NCI-H1694 (cell line): ENCODE measurements around the gene SLC12A9.
"Not testable (repeated sequence)": the region's sequence is repeated elsewhere in the genome, so short reads cannot be mapped to it uniquely, and the experiment has no call there.

Source experiments
- DNase-seq: peaks from one replicate; lab custom pipeline; 2025; lab: John Stamatoyannopoulos, UW

The SLC12A9 gene

DNA sequence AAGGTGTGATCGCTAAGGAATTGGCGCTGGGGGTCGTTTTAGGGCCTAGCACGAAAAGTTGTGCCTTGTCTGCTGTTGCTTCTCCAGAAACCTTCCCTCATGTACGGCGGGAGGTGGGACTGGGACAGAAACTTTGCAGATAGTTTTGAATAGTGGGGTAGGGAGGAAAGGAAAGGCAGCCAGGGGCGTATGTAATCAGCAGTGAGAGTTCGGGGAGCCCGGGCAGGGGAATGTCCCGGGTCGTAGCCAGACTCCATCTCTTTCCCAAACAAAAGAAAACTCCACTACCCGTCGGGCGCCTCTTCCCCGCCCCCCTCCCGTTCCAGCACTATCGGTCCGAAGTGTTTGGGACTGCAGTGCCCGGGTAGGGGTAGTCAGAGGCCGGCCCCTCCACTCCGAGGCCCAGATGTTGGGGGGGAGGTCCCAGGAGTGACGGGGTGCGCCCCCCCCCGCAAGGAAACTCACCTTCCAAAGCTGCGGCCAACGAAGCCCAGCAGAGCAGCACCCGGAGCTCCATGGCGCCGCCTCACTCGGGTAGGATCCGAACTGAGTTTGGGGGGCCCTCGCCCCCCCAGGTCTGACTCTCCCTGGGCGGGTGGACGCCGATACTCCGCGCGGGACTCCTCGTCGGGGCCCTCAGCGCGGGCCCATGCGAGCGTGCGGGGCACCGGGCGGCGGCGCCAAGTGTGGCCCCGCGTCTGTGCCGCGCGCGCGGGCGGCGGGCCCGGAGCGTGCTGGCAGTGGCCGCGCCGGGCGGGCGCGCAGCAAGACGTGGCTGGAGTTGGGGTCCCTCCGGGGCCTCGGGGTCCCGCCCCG lies 25.8 kb upstream of the SLC12A9 start:
- DNase-seq, result no peak

DNA sequence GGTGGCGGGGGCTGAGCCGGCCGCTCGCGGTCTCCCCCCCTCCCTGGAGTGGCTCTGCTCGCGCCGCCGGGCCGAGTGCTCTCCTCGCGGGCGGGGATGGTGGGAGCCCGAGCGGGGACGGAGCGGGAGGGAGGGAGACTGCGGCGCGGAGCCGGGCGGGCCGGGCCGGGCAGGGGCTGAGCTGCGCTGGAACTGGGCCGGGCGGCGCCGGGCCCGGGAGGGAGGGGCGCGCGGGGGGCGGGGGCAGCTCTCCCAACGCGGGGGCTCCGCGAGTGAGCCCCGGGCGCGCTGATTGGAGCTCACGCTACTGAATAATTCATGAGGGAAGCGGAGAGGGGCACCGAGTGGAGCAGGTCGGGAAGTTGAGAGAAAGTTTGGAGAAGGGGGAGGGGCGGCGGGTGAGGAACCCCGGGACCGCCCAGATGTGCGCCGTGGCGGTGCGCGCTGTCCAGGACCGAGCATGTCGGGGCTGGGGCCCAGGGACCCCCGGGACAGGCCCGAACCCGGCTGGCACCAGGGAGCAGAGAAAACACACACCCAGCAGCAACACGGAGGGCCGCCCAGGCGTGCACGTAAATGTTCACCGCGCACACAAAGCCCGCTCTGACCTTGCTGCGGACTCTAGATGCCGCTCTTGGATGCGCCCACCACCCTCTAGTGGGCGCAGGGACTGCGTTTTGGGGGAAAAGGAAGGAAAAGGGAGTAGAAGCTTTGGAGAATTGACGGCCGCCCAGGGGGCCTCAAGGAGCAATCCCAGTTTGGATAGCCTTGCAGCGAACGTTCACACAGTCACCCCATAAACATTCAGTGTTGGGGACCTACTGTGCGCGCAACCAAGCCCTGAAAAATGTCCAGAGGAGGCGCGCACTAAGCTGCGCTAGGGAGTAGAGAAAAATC lies 24.9 kb upstream of the SLC12A9 start, which contains the start of gene EPHB4:
EPHB4 (minus strand) TSS at position 194 of the 897 bp plus-strand sequence. CDS start 493 bp downstream, outside the sequence.
- DNase-seq, result no peak

DNA sequence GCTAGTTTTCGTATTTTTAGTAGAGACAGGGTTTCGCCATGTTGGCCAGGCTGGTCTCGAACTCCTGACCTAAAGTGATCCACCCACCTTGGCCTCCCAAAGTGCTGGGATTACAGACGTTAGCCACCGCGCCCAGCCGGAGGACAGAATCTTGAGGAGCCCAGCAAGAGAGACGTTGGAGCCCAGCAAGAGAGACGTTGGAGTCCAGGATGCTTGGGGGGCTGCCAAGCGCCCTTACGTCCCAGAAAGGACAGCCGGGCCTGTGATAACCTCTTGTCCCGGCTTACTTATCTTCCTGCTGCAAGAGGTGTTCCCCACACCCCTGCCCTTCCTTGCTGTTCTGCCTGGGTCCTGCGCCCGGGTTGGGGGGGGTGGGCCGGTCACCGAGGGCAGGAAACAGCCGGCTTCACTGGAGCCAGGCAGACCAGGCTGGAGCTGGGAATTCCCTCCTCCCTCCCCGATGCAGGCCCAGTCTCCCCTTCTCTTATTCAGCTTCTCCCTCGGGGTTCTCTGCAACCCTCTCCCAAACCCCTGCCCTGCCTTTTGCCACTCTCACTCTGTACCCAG lies 23.3 kb upstream of the SLC12A9 start:
- no peak for DNase-seq

- no peak for DNase-seq
These were observed 22.1 kb upstream of the SLC12A9 start for GRCh38 chr7:100830396-100830795.

- no peak for DNase-seq
These were observed 20.3 kb upstream of the SLC12A9 start for GRCh38 chr7:100832281-100832633.

DNA sequence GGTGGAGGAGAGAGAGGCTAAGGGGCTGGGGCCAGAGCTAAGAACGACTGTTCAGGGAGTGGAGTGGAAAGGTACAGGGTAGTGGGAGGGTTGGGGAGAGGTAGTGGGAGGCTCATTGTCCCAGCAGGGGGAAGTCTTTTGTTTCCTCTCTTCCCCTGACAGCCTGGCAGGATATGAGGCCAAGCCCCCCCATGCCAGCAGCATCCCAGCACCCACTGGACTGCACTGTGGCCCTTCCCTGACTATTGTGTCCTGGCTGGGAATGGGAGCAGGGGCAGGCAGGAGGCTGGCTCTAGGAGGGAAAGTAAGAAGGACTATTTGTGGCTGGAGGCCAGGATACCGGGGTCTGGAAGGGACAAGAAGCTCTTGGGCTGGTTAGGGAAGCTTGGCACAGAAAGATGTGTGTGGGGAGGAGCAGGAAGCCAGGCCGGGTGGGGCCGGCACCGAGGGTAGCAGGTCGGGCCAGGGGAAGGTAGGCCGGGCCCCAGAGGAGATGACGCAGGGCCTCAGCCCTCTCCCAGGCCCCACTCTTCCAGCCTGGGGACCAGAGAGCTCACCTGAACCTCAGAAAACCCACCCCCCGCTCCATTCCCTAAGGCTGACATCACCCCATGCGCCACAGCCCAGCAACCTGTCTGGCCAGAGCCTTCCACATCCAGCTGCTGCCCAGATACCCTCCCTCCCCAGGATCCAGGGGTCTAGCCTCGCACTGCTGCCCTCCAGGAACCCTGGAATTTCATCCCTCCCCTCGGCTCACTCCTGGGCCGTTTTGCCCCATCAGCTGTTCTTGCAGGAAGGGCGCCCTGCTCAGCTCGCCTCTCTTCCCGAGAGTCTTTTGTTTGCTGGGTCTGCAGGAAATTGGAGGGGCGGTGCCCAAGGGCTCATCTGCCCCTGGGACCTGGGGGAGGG lies 16.4 kb upstream of the SLC12A9 start:
- no peak for DNase-seq

DNA sequence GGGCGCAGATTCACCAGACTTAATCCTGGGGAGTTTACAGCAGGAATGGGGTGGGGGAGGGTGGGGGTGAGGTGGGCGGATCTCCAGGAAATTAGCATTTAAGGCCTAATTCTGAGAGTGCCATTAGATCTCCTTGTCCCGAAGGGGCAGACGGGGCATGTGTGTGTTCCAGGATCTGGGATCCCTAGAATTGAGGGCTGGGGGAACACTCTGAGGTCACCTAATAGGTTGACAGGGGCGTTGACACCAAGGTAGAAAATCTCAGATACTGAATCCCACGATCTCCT lies 15.8 kb upstream of the SLC12A9 start:
- no peak for DNase-seq

DNA sequence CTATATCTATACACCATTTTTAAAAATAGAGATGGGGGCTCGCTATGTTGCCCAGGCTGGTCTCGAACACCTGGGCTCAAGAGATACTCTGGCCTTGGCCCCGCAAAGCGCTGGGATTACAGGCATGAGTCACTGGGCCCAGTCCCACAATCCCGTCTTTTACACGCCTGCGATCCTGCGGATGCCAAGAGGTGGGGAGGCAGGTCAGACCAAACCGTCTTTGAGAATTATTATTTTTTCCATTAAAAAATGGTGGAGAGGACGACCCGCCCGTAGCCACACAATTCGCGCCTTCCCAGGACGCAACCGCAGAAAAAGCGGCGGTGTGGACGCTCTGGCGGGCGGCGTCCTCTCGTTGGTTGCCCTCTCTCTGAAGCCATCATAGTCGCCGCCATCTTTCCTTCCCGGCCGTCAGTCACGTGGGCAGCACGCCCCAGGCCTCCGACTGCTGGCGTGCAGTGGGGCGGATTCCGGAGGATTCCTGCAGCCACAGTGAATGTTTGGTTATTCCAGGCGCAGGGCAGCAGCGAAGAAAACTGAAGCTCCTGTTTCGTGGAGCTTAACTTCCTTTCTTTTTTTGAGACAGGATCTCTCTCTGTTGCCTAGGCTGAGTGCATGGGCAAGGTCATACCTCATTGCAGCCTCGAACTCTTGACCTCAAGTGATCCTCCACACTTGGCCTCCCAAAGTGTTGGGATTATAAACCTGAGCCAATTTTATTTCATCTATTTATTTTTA lies 15.2 kb upstream of the SLC12A9 start:
- no peak for DNase-seq

DNA sequence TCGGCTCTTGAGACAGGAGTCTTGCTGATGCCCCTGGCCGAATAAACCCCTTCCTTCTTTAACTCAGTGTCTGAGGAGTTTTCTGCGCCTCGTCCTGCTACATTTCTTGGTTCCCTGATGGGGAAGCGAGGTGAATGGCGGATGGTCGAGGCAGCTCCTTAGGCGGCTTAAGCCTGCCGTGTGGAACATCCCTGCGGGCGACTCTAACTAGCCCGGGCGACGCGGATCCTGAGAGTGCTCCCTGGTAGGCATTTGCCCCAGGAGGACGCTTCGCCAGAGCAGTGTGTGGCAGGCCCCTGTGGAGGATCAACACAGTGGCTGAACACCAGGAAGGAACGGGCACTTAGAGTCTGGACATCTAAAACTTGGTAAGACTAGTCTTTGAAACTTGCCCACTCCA lies 13.2 kb upstream of the SLC12A9 start:
- DNase-seq, result no peak

- no peak for DNase-seq
These were observed 11.9 kb upstream of the SLC12A9 start for GRCh38 chr7:100840470-100841100.

GRCh38 chr7:100847360-100847759 lies 5.2 kb upstream of the SLC12A9 start:
- no peak for DNase-seq

DNA sequence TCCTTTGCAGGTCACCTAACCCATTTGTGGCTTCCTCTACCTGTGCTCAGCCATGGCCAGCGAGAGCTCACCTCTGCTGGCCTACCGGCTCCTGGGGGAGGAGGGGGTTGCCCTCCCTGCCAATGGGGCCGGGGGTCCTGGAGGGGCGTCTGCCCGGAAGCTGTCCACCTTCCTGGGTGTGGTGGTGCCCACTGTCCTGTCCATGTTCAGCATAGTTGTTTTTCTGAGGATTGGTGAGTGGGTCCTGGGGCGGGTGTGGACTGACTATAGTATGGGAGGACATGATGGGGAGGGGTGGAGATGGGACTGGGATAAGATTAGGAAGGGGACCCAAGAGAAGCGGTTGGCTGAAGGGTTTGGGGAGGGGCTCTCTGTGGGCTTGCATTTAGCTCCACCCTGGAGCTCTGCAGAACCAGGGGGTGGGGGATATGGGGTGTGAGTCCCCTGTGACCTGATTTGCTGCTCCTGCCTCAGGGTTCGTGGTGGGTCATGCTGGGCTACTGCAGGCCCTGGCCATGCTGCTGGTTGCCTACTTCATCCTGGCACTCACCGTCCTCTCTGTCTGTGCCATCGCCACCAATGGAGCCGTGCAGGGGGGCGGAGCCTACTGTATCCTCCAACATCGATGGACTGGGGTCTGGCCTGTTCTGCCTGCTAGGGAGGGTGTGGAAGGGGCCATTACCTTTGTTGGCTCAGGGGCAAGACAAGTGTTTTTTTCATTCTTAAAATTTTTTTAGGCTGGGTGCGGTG lies 1.8 kb downstream of the SLC12A9 start:
- DNase-seq, result no peak

GRCh38 chr7:100854899-100855298 lies 2.4 kb downstream of the SLC12A9 start:
- not testable (repeated sequence) for DNase-seq

- no peak for DNase-seq
These were observed 3.0 kb downstream of the SLC12A9 start for GRCh38 chr7:100855515-100855914.

- no peak for DNase-seq
These were observed 4.4 kb downstream of the SLC12A9 start for GRCh38 chr7:100856871-100857282.

DNA sequence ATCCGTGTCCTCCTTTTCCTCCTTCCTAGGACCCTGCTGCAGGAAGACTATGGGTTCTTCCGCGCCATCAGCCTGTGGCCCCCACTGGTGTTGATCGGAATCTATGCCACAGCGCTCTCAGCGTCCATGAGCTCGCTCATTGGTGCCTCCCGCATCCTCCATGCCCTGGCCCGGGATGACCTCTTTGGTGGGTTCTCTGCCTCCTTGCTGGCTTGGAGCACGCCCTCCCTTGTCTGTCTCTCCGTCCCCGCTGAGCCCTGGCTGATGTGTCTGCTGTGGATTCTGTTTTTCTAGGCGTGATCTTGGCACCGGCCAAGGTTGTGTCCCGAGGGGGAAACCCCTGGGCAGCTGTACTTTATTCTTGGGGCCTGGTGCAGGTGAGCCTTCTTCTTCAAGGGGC lies 7.3 kb downstream of the SLC12A9 start:
- DNase-seq, result no peak

- no peak for DNase-seq
These were observed 8.4 kb downstream of the SLC12A9 start for GRCh38 chr7:100860702-100861615.

DNA sequence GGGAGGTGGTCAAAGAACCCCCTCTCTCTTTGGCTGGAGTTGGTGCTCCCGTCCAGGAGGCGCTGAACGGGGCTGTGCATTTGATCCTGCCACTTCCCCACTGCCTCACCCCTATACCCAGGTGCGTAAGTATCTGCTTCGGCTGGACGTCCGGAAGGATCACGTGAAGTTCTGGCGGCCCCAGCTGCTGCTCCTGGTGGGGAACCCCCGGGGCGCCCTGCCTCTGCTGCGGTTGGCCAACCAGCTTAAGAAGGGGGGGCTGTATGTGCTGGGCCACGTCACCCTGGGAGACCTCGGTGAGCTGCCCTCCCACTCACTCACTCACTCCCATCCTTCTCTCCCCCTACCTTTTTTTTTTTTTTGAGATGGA lies 9.1 kb downstream of the SLC12A9 start:
- no peak for DNase-seq

- DNase-seq, result no peak
These were observed 11.0 kb downstream of the SLC12A9 start for GRCh38 chr7:100863406-100863950.
